Raji (cell line): ENCODE data around the gene ZNF12.

Experiments
- POLR2A ChIP-seq: IDR thresholded peaks from 2 replicates; pipeline ENCODE4 v1.6.1; 2011; ENCODE audit warnings: low read depth, low read length, control low read depth; ENCODE audit not compliant: insufficient read depth

The ZNF12 gene

DNA sequence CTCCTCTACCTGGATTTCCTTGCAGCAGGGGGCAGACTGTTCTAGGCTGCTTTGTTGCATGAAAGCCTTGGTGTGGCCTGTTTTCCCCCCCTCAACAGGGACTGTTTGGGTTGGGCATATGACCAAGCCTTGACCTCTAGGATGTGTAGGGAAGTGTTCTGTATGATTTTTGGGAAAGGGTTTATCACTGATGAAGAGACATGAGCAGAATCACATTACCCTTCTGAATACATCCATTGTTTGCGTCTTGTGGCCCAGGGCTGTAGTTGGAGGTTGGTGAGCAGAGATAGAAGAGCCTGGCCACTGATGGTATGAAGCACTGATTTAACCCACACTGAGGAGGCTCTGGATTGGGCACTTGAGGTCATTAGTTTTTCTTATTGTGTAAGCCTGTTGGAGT lies 26.6 kb downstream of the ZNF12 start:
- TF ChIP-seq POLR2A = no peak

- no peak for TF ChIP-seq POLR2A
Measured at GRCh38 chr7:6675807-6676405, 30.8 kb downstream of the ZNF12 start.

DNA sequence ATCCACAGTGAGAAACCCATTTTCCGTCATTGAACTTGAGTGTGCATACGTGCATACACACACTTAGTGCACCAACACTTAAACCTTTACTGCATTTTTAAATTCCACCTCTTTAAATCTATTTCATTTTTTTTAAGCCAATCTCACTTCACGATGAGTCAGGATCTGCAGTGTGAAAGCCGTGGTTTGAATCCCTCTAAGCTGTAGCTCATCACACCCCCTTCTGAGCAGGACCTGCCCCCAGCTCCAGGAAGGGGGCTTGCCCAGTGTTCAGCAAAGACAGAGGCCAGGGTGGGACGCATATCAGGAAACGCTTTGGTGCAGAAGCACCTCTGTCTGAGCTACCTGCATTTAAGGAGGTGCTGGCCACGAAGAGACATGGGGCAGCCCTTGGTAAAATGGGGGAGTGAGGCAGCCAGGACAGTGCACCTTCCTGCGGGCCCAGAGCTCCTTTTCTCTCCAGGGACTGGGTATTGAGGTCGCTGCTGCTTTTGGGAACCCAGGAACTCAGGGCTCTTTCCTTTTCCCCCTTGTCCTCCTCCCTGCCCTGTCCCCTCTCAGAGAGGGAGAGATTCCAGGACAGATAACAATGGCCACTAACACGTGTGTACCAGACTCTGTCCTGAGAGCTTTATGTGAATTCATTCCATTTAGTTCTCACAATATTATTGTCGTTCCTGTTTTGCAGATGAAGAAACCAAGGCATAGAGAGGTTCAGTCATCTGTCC lies 48.0 kb downstream of the ZNF12 start:
- no peak for TF ChIP-seq POLR2A

DNA sequence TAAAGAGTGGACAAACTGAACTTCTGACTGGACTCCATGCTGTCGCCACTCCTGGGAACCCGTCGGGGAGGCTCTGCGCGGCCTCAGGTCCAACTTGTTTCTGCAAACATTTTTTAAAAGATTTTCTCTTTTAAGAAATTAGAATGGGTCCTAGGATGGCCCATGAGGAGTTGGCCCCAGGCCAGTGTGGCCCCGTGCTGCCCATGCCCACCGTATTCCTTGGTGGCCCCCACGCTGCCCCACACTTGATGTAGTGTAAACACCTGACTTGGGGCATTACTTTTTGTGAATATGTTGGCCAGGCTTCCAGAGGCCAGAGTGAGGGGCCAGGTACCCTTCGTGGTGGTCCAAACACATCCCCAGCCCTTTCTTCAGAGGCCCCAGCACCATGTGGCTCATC lies 50.3 kb downstream of the ZNF12 start:
- no peak for TF ChIP-seq POLR2A

DNA sequence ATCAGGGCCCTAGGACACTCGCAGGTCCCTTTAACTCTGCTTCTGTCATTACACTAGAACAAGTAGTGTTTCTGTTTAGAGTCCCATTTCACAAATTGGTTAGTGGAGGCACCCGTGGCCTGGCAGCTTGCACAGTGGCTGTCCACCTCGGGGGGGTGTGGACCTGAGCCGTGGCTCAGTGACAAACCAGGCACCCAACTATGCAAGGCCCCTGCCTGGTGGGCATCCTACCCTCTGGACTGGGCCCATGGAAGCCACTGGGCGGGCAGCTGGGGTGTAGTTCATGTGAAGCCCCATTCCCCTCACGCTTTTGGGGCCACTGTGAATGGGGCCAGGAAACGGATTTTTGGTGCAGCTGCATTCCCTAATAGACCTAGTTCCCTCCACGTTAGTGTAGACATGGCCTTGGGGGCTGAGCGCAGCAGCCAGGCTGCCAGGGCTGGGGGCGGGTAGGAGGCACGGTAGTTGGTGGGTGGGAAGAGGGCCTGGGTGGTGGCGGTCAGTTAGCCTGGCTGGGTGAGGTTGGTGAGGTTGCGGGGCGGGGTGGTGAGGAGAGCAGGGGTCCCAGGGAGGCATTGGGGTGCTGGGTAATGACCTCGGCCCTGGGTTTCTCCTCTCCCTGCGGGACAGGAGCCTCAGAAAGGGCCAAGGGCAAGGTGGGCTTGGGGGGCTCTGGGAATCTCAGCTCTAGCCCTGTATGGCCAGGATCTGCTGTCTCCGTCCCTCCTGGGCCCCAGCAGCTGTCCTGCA lies 50.9 kb downstream of the ZNF12 start:
- no peak for TF ChIP-seq POLR2A

DNA sequence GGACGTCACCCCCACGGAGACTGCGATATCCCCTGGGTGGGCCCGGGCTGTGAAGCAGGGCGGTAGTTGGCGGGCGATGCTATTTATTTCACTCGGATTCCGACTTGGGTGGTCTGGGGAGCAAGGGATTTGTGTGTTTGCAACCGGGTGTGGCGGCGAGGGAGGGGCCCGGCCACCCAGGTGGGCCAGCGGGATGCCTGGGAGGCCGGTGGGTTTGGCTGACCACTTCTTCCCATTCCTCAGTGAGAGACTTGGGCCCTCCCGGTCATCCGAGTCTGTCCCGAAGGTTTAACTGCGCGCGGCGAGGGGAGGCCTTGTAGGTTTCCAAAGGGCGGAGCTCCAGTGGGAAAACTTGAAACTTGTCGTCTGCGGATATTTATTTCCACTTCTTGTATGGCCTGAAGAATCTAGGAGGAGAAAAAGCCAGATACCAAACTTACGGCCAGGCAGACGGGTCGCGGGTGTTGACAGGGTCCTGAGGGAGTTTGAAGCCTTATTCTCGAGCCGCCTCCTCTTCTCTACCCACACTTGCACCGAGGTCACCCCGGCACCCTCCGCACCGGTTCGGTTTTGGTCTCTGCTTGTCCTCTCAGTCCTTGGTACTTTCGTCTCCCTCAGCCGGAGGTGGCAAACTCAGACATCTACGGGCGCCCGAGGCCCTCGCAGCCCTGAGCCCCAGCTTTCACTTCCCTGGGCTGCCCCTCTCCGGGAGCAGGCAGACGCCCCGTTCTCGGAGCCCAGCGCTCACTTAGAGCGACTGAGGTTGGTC lies 51.7 kb downstream of the ZNF12 start:
- no peak for TF ChIP-seq POLR2A

DNA sequence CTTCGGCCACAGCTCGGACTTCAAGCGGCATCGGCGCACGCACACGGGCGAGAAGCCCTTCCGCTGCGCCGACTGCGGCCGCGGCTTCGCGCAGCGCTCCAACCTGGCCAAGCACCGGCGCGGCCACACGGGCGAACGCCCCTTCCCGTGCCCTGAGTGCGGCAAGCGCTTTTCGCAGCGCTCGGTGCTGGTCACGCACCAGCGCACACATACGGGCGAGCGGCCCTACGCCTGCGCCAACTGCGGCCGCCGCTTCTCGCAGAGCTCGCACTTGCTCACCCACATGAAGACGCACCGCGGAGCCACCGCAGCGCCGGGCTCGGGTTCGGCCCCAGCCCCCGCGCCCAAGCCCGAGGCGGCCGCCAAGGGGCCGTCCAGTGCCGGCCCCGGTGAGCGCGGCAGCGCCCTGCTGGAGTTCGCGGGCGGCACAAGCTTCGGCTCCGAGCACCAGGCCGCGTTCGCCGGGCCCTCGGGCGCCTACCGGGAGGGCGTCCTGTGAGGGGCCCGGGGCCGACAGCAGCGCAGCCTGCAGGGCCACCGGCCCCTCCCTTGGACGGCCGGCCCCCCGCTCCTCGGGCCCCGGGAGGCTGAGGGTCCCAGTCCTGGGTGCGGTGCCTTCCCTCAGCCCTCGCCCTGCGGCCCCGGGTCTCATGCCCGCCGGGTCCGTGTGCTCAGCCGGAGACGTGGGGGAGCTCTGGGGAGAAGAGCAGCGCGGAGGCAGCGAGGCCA lies 52.5 kb downstream of the ZNF12 start:
- no peak for TF ChIP-seq POLR2A

DNA sequence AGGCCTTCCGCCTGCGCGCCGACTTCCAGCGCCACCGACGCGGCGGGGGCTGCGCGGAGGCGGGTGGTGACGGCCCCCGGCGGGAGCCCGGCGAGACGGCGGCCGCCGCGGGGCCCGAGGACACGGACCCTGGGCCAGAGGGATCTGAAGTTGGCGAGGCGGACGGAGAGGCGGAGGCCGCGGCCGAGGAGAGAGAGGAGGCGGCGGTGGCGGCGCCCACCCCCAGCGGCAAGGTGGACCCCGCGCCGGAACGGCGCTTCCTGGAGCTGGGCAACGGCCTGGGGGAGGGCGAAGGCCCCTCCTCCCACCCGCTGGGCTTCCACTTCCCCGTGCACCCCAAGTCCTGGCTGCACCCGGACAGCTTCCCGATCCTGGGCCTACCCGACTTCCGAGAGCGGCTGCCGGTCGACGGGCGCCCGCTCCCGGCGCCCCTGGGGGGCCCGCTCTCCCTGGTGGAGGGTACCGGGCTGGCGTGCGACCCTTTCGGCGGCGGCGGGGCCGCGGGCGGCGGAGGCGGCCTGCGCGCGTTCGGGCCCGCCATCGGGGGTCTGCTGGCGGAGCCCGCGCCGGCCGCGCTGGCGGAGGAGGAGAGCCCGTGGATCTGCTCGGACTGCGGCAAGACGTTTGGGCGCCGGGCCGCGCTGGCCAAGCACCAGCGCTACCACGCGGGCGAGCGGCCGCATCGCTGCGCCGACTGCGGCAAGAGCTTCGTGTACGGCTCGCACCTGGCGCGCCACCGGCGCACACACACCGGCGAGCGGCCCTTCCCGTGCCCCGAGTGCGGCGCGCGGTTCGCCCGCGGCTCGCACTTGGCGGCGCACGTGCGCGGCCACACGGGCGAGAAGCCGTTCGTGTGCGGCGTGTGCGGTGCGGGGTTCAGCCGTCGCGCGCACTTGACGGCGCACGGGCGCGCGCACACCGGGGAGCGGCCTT lies 53.4 kb downstream of the ZNF12 start:
- no peak for TF ChIP-seq POLR2A

GRCh38 chr7:6652446-6653011 lies 54.2 kb downstream of the ZNF12 start:
- no peak for TF ChIP-seq POLR2A

DNA sequence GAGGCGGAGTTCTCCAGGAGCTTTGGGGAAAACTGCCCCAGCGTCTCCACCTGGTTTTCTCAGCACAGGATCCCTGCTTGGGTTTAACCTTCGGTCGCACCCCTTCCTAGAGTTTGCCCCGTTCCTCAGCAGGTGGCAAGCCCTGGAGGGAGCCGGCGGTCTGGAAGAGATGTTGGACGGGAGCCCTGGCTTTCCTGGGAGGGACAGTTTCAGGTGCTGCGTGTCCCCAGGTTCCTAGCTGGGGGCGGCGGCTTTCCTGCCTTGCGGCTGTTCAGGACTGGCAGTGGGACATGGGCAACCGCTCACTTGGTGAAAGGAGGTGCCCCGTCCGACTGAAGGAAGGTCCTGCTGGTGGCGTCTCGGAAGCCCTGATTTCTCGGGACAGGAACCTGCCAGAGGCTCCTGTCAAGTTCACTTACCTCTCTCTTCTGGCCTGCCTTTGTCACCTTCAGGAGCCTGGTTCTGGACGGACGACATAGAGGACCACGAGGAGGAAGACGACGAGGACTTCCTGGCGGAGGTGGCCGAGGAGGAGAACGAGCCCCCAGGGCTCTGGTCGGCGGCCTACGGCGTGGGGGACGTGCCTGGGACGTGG lies 54.8 kb downstream of the ZNF12 start:
- TF ChIP-seq POLR2A = no peak

DNA sequence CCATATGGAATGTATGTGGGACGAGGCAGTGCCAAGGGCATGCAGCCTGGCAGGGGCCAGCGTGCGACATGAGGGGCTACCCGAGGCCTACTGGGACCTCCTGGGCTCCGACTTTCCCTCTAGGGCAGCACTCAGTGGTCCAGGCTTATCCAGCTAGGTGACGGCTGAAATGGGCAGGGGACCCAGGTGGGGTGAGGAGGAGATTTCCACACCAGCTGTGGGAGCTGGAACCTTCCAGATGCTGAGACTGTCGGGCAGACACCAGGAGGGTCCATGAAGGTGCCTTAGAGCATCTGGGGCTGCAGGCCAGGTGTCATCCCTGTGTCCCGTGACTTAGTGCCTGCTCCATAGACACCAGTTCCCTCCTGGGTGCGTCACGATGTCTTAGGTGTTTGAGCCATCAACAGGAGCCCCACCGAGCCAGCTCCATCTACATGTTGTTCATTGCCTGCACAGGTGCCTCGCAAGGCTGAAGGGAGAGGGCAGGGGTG lies 56.2 kb downstream of the ZNF12 start:
- no peak for TF ChIP-seq POLR2A

GRCh38 chr7:6650086-6650485 lies 56.7 kb downstream of the ZNF12 start:
- TF ChIP-seq POLR2A = no peak
